A673 (cell line): Measurements from ENCODE around the gene WFDC9. TPM values are rescaled to one million over a fixed set of nuclear protein-coding genes. Genes with fewer than 3 reads are reported as not detected.
"Not testable (repeated sequence)": the region's sequence is repeated elsewhere in the genome, so short reads cannot be mapped to it uniquely, and the experiment has no call there.

Experiments used
- BruUV-seq: library from RNA; stranded (reverse); fragments of 400-500 nt; replicated peaks from 2 replicates; lab custom pipeline; 2021; lab: Mats Ljungman, UMichigan
- CTCF ChIA-PET: fragments of 300-600 bp; sonication (Branson Sonifier 250); formaldehyde crosslinking; loops from one replicate; lab custom pipeline; 2022; ENCODE audit warnings: antibody characterized with exemption; lab: Charles Lee
- POLR2A ChIA-PET: fragments of 300-600 bp; sonication (Branson Sonifier 250); formaldehyde crosslinking; loops from one replicate; lab custom pipeline; 2022; ENCODE audit warnings: antibody characterized with exemption; ENCODE audit not compliant: low non-redundant PET; lab: Charles Lee
- DNase-seq: peaks from one replicate; pipeline ENCODE4 v3.0.0-alpha.2; 2015; ENCODE audit warnings: low spot score
- H3K27ac ChIP-seq: fragments of 200-600 bp; sonication (generic); 2 replicates; pipeline ENCODE4 v1.5.1; 2016; ENCODE audit warnings: mixed run types, low read depth, mild to moderate bottlenecking, mixed read lengths, antibody characterized with exemption, low read length; ENCODE audit not compliant: poor library complexity, severe bottlenecking
- H3K27me3 ChIP-seq: fragments of 200-600 bp; sonication (generic); replicated peaks from 2 replicates; pipeline ENCODE4 v1.6.1; 2017; ENCODE audit warnings: mixed run types, low read depth, mild to moderate bottlenecking, mixed read lengths, antibody characterized with exemption, low read length; ENCODE audit not compliant: insufficient read depth, poor library complexity
- H3K36me3 ChIP-seq: fragments of 200-600 bp; sonication (generic); 2 replicates; pipeline ENCODE4 v1.6.1; 2016; ENCODE audit warnings: mixed run types, mild to moderate bottlenecking, mixed read lengths, antibody characterized with exemption, low read length; ENCODE audit not compliant: insufficient read depth, poor library complexity, severe bottlenecking
- H3K4me1 ChIP-seq: fragments of 200-600 bp; sonication (generic); 2 replicates; pipeline ENCODE4 v1.6.1; 2017; ENCODE audit warnings: mixed run types, mild to moderate bottlenecking, mixed read lengths, antibody characterized with exemption, low read length; ENCODE audit not compliant: insufficient read depth, poor library complexity, severe bottlenecking
- H3K4me3 ChIP-seq: fragments of 200-600 bp; sonication (generic); 2 replicates; pipeline ENCODE4 v1.5.1; 2016; ENCODE audit warnings: low read depth, mixed run types, mild to moderate bottlenecking, mixed read lengths, low read length; ENCODE audit not compliant: poor library complexity, severe bottlenecking
- H3K9me3 ChIP-seq: fragments of 200-600 bp; sonication (generic); 2 replicates; pipeline ENCODE4 v1.6.1; 2016; ENCODE audit warnings: mixed run types, low read depth, mild to moderate bottlenecking, mixed read lengths, antibody characterized with exemption, low read length; ENCODE audit not compliant: poor library complexity, severe bottlenecking
- EZH2 ChIP-seq: fragments of 200-600 bp; sonication (generic); IDR thresholded peaks from 2 replicates; pipeline ENCODE4 v1.6.1; 2017; ENCODE audit warnings: borderline replicate concordance, low read depth, mild to moderate bottlenecking, mixed read lengths, antibody characterized with exemption, low read length; ENCODE audit not compliant: poor library complexity, severe bottlenecking
- intact Hi-C: fragments of 100-400 bp; cut with micrococcal nuclease; formaldehyde crosslinking; loops from one replicate; pipeline ENCODE4 v1.10.0; 2022; ENCODE audit not compliant: unreplicated experiment
- total RNA-seq: library from RNA; stranded (reverse); gene quantifications from 2 replicates; pipeline ENCODE4 v1.2.3, GENCODE V29; 2021
- TF ChIP-seq, protein P1 (sequence below): fragments of 300-800, 200-600 bp; sonication (generic); conservative IDR thresholded peaks from 2 replicates; pipeline ENCODE4 v1.5.1; 2017; ENCODE audit warnings: low read depth, mild to moderate bottlenecking, antibody characterized with exemption, low read length, moderate library complexity, mixed read lengths

WFDC9 gene
- total RNA-seq, 1 experiment from 2014 or later, result not detected

- no peaks in the 10 kb centered on the region for H3K4me1 ChIP-seq
- DNase-seq, result peak; percentile 82
These were observed 38.4 kb downstream of the WFDC9 start for GRCh38 chr20:45592574-45593189.

GRCh38 chr20:45589725-45590124 lies 41.4 kb downstream of the WFDC9 start:
- TF ChIP-seq, protein P1, sequence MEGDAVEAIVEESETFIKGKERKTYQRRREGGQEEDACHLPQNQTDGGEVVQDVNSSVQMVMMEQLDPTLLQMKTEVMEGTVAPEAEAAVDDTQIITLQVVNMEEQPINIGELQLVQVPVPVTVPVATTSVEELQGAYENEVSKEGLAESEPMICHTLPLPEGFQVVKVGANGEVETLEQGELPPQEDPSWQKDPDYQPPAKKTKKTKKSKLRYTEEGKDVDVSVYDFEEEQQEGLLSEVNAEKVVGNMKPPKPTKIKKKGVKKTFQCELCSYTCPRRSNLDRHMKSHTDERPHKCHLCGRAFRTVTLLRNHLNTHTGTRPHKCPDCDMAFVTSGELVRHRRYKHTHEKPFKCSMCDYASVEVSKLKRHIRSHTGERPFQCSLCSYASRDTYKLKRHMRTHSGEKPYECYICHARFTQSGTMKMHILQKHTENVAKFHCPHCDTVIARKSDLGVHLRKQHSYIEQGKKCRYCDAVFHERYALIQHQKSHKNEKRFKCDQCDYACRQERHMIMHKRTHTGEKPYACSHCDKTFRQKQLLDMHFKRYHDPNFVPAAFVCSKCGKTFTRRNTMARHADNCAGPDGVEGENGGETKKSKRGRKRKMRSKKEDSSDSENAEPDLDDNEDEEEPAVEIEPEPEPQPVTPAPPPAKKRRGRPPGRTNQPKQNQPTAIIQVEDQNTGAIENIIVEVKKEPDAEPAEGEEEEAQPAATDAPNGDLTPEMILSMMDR, result no peak
- no peak for TF ChIP-seq EZH2
- Histone ChIP-seq H3K36me3 (no peaks in the 10 kb centered on the region), H3K9me3 (no peaks in the 10 kb centered on the region), H3K4me1 (no peaks in the 10 kb centered on the region), H3K4me3 (no peak overlapping the region), H3K27ac (no peak overlapping the region), H3K27me3 (peaks cover 6% of the 10 kb centered on the region)
- BruUV-seq, result no TSS peak
- DNase-seq, result no peak
- intact Hi-C loops, result no loop called here
- ChIA-PET POLR2A (no interaction called here), CTCF (no interaction called here)

More at GRCh38 chr20:45592574-45593189, 38.4 kb downstream of the WFDC9 start:
- no TSS peak for BruUV-seq
- no peak overlapping the region for H3K4me3 ChIP-seq
- no peaks in the 10 kb centered on the region for H3K9me3 ChIP-seq
- TF ChIP-seq, protein P1, result peak; percentile 88
- TF ChIP-seq EZH2, result no peak
- intact Hi-C loops, result loop anchor here (2.0 kb wide), 1 partner anchor 178 kb away; no protein-coding TSS in a partner anchor
- ChIA-PET CTCF (interaction anchor here (1.9 kb wide), 1 partner anchor 178 kb away, joined by 6 read pairs; no protein-coding TSS in a partner anchor), POLR2A (no interaction called here)
- no peak overlapping the region for H3K27ac ChIP-seq
- no peaks in the 10 kb centered on the region for H3K36me3 ChIP-seq
- peaks cover 18% of the 10 kb centered on the region for H3K27me3 ChIP-seq

DNA sequence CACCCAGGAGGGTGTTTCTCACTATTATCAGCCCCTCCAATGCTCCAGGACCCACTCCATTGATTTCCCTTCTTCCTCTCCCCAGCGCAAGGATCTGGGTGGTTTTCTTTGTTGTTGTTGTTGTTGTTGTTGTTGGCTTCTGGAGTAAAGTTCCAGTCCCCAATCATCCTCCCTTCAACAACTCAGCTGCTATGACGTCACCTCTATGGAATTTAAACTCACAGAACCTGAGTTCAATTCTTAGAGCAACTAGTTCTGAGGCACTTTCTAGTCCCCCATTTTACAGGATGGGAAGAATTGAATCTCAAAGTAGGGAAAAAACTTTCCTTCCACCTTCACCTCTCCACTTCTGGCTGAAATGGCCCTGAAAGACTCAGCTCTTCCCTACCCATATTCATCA lies 42.3 kb downstream of the WFDC9 start:
- TF ChIP-seq, protein P1, result no peak
- no peak for TF ChIP-seq EZH2
- no peak for DNase-seq
- Histone ChIP-seq H3K27ac (no peak overlapping the region), H3K4me3 (no peak overlapping the region), H3K9me3 (no peaks in the 10 kb centered on the region), H3K36me3 (no peaks in the 10 kb centered on the region), H3K4me1 (no peaks in the 10 kb centered on the region), H3K27me3 (peaks cover 6% of the 10 kb centered on the region)
- intact Hi-C loops, result no loop called here
- BruUV-seq, result no TSS peak
- ChIA-PET POLR2A (no interaction called here), CTCF (no interaction called here)

DNA sequence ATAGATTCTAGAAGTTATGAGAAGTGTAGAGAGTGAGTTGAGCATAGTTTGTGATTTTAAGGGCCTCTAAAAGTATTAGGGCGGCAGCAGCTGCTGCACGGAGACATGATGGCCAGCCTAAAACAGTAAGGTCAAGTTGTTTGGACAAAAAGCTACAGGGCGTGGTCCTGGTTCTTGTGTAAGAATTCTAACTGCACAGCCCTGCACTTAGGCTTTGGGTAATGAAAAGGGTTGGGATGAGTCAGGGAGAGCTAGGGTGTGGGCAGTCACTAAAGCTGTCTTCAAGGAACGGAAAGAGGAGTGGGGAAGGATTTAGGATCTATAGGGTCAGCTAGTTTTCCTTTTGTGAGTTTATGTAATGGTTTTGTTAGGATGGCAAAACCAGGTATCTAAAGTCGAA lies 45.1 kb downstream of the WFDC9 start:
- H3K4me3 ChIP-seq, H3K9me3 ChIP-seq, BruUV-seq, DNase-seq, POLR2A ChIA-PET, H3K27ac ChIP-seq, H3K4me1 ChIP-seq, CTCF ChIA-PET, H3K36me3 ChIP-seq, intact Hi-C loops: not testable (repeated sequence)
- H3K27me3 ChIP-seq, result peaks cover 21% of the 10 kb centered on the region

GRCh38 chr20:45584294-45584693 lies 46.8 kb downstream of the WFDC9 start:
- H3K4me1 ChIP-seq, H3K27ac ChIP-seq, DNase-seq, CTCF ChIA-PET, BruUV-seq, H3K4me3 ChIP-seq, POLR2A ChIA-PET, H3K9me3 ChIP-seq, H3K36me3 ChIP-seq, intact Hi-C loops: not testable (repeated sequence)
- peaks cover 26% of the 10 kb centered on the region for H3K27me3 ChIP-seq
